HCT116 (cell line): Measurements from ENCODE around the gene LRRC75A.
"Not testable (repeated sequence)": the region's sequence is repeated elsewhere in the genome, so short reads cannot be mapped to it uniquely, and the experiment has no call there.

ENCODE experiments used
- FOSL1 ChIP-seq: IDR thresholded peaks from 2 replicates; pipeline ENCODE4 v1.6.1; 2012; ENCODE audit warnings: low read depth
- JUND ChIP-seq: IDR thresholded peaks from 2 replicates; pipeline ENCODE4 v1.6.1; 2012
- RAD21 ChIP-seq: IDR thresholded peaks from 2 replicates; pipeline ENCODE4 v1.6.1; 2012; ENCODE audit warnings: low read depth, mild to moderate bottlenecking
- TF ChIP-seq, protein P1 (sequence below), 3 experiments: fragments of 200-600 bp in 1 of 3; sonication (generic) in 1 of 3; IDR thresholded peaks in 2 of 3; conservative IDR thresholded peaks in 1 of 3; 2 replicates each; pipeline ENCODE4 v1.5.1; 2012 to 2017; ENCODE audit warnings: low read depth in 2 of 3, low read length in 2 of 3, antibody characterized with exemption in 1 of 3, borderline replicate concordance in 1 of 3, control low read depth in 1 of 3, mild to moderate bottlenecking in 1 of 3, mixed read lengths in 1 of 3, mixed run types in 1 of 3, moderate library complexity in 1 of 3; ENCODE audit not compliant: insufficient read depth in 1 of 3

GRCh38 chr17:16395887-16396286, 96.1 kb downstream of the LRRC75A start:
- not testable (repeated sequence) for TF ChIP-seq FOSL1, JUND, RAD21
- TF ChIP-seq, protein P1, sequence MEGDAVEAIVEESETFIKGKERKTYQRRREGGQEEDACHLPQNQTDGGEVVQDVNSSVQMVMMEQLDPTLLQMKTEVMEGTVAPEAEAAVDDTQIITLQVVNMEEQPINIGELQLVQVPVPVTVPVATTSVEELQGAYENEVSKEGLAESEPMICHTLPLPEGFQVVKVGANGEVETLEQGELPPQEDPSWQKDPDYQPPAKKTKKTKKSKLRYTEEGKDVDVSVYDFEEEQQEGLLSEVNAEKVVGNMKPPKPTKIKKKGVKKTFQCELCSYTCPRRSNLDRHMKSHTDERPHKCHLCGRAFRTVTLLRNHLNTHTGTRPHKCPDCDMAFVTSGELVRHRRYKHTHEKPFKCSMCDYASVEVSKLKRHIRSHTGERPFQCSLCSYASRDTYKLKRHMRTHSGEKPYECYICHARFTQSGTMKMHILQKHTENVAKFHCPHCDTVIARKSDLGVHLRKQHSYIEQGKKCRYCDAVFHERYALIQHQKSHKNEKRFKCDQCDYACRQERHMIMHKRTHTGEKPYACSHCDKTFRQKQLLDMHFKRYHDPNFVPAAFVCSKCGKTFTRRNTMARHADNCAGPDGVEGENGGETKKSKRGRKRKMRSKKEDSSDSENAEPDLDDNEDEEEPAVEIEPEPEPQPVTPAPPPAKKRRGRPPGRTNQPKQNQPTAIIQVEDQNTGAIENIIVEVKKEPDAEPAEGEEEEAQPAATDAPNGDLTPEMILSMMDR (IDR thresholded peaks at IDR 0.05 in 2 of 3, conservative IDR thresholded peaks at IDR 0.05 in 1 of 3; ENCODE audit: borderline replicate concordance in 1 of 3, insufficient read depth in 1 of 3, low read depth in 2 of 3, low read length in 2 of 3) = not testable (repeated sequence)
